Prostate gland (tissue), 2 donors: ENCODE measurements around the gene KCNJ11. TPM values are rescaled to one million over a fixed set of nuclear protein-coding genes. Genes with fewer than 3 reads are reported as not detected.

Source experiments
- DNase-seq: peaks from one replicate; pipeline ENCODE4 v3.0.0-alpha.2; 2019; ENCODE audit warnings: low spot score
- H3K27ac ChIP-seq, 2 donors: fragments of 200-600 bp; sonication (generic); 2 replicates each; pipeline ENCODE4 v1.5.1; 2017 to 2019
- H3K27me3 ChIP-seq: fragments of 200-600 bp; sonication (generic); replicated peaks from 2 replicates; pipeline ENCODE4 v1.5.1; 2019; ENCODE audit not compliant: insufficient read depth
- H3K36me3 ChIP-seq, 2 donors: fragments of 200-600 bp; sonication (generic); 1 replicate in 1 of 2; 2 replicates in 1 of 2; pipeline versions ENCODE4 v1.5.1 to v1.8.1; 2017 to 2019
- H3K4me1 ChIP-seq: fragments of 200-600 bp; sonication (generic); replicated peaks from 2 replicates; pipeline ENCODE4 v1.5.1; 2019
- H3K4me3 ChIP-seq, 2 donors: fragments of 200-600 bp; sonication (generic); 2 replicates each; pipeline ENCODE4 v1.5.1; 2017 to 2019
- H3K9me3 ChIP-seq: fragments of 200-600 bp; sonication (generic); 2 replicates; pipeline ENCODE4 v1.5.1; 2017
- POLR2A ChIP-seq: fragments of 450-650 bp; IDR thresholded peaks from one replicate; pipeline ENCODE4 v1.6.1; 2016; ENCODE audit warnings: antibody characterized with exemption, mild to moderate bottlenecking
- POLR2AphosphoS5 ChIP-seq: sonication (generic); formaldehyde crosslinking; IDR thresholded peaks from one replicate; pipeline ENCODE4 v1.6.1; 2017; ENCODE audit warnings: antibody characterized with exemption
- WGBS: methylation state at CpG from one replicate; pipeline ENCODE4 v1.1.5; 2018; 5-methylcytosine and 5-hydroxymethylcytosine counted together
- intact Hi-C: fragments of 100-400 bp; cut with DNase I; formaldehyde crosslinking; loops from one replicate; pipeline ENCODE4 v1.14.2; 2022
- total RNA-seq, 2 donors: library from RNA; depleted of rRNA; stranded (reverse); fragments of >200 nt; gene quantifications; one replicate each; pipeline ENCODE4 v1.1.0, GENCODE V29; 2016
- TF ChIP-seq, protein P1 (sequence below), 4 experiments: fragments of 200-600 bp in 2 of 4; fragments of 450-650 bp in 2 of 4; sonication (generic) in 2 of 4; IDR thresholded peaks; 1 replicate in 3 of 4; 2 replicates in 1 of 4; pipeline ENCODE4 v1.5.1; 2016 to 2019; ENCODE audit warnings: antibody characterized with exemption in 4 of 4, mild to moderate bottlenecking in 2 of 4, moderate library complexity in 2 of 4

Gene KCNJ11
- total RNA-seq, 2 donors from 2014 or later: 5.5 to 10.3 TPM

DNA sequence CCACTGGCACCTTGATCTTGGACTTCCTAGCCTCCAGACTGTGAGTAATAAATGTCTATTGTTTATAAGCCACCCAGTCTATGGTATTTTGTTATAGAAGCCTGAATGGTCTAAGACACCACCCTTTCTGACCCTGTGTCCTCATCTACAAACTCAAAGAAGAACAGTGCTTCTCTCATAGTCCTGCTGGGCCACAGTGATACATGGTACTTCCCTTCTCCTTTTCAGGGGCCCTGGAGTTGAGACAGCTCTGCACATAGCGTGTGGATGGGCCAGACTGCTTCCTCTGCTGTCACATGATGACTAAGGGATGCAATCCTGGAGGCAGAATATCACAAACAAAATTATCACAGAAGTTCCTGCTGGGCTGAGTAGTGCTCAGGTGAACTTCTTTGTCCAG is 5.0 kb downstream of the KCNJ11 start:
- WGBS: 88% methylated on average over 1 of the region's 1 CpG

DNA sequence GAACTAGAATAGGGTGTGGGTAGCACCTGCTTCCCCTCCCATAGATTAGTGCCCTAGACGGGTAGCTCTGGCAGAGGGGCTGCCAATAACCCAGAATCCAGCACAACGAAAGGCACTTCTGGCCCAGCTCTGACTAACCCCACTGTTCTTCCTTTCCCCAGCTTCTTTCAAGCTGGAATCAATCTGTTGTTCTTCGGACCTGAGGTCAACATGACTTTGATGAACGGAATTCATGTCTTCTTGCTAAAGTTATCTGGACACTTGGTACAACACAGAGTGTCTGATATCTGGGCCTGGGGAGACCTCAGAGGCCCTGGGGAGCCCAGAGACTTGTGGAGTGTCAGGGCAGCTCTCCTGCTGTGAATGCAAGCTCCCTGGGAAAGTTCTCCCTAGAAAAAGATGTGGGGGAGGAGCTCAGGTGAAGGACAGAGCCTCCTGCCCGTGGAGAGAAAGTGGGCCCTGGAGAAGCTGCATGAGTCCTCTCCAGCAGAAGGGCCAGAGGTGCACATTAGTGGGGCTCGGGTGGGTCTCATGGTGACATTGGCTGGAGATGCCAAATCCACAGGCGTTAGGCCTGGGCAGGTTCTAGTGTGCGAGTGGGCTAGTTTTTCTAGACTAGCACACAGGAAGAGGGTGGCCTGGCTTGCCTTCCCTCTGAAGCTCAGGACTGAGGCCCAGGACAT is 6.3 kb downstream of the KCNJ11 start:
- Histone ChIP-seq H3K27me3 (no peaks in the 10 kb centered on the region), H3K4me1 (no peaks in the 10 kb centered on the region), H3K36me3 (no peaks in the 10 kb centered on the region), H3K9me3 (no peaks in the 10 kb centered on the region), H3K4me3 (no peak overlapping the region), H3K27ac (no peak overlapping the region)
- WGBS: 71% methylated on average over 8 of the region's 8 CpGs
- intact Hi-C loops: no loop called here
- TF ChIP-seq, protein P1, sequence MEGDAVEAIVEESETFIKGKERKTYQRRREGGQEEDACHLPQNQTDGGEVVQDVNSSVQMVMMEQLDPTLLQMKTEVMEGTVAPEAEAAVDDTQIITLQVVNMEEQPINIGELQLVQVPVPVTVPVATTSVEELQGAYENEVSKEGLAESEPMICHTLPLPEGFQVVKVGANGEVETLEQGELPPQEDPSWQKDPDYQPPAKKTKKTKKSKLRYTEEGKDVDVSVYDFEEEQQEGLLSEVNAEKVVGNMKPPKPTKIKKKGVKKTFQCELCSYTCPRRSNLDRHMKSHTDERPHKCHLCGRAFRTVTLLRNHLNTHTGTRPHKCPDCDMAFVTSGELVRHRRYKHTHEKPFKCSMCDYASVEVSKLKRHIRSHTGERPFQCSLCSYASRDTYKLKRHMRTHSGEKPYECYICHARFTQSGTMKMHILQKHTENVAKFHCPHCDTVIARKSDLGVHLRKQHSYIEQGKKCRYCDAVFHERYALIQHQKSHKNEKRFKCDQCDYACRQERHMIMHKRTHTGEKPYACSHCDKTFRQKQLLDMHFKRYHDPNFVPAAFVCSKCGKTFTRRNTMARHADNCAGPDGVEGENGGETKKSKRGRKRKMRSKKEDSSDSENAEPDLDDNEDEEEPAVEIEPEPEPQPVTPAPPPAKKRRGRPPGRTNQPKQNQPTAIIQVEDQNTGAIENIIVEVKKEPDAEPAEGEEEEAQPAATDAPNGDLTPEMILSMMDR (IDR thresholded peaks at IDR 0.05): no peak
- TF ChIP-seq POLR2A: no peak
- TF ChIP-seq POLR2AphosphoS5: no peak
- DNase-seq: no peak

More for the DNA sequence above, 5.0 kb downstream of the KCNJ11 start:
- no peak for DNase-seq
- Histone ChIP-seq H3K4me1 (no peaks in the 10 kb centered on the region), H3K4me3 (no peak overlapping the region), H3K36me3 (no peaks in the 10 kb centered on the region), H3K27me3 (no peaks in the 10 kb centered on the region), H3K27ac (no peak overlapping the region), H3K9me3 (no peaks in the 10 kb centered on the region)
- no peak for TF ChIP-seq POLR2A
- no peak for TF ChIP-seq POLR2AphosphoS5
- TF ChIP-seq, protein P1 (IDR thresholded peaks at IDR 0.05): no peak
- intact Hi-C loops: no loop called here

DNA sequence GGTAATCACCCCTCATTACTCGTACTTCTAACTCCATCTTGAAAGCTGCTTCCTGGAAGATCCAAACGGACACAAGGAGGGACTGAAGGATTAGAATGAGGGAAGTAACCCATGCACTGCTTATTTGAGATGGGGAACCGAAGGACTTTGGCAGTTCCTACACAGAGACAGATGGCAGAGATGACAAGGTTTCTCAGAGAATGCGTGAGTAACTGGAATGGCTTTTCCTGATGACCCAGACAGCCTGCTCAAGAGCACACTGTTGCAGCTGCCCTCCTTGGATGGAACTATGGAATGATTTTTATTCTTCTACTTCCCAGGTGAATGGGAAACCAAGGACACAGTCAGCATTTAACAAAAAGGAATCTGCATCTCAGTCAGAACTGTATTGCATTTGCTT is 7.3 kb downstream of the KCNJ11 start:
- Histone ChIP-seq H3K9me3 (no peaks in the 10 kb centered on the region), H3K36me3 (no peaks in the 10 kb centered on the region), H3K27me3 (no peaks in the 10 kb centered on the region), H3K27ac (no peak overlapping the region), H3K4me1 (no peaks in the 10 kb centered on the region), H3K4me3 (no peak overlapping the region)
- TF ChIP-seq, protein P1 (IDR thresholded peaks at IDR 0.05): no peak
- TF ChIP-seq POLR2A: no peak
- no peak for TF ChIP-seq POLR2AphosphoS5
- WGBS: 77% methylated on average over 4 of the region's 4 CpGs
- no peak for DNase-seq
- intact Hi-C loops: no loop called here

DNA sequence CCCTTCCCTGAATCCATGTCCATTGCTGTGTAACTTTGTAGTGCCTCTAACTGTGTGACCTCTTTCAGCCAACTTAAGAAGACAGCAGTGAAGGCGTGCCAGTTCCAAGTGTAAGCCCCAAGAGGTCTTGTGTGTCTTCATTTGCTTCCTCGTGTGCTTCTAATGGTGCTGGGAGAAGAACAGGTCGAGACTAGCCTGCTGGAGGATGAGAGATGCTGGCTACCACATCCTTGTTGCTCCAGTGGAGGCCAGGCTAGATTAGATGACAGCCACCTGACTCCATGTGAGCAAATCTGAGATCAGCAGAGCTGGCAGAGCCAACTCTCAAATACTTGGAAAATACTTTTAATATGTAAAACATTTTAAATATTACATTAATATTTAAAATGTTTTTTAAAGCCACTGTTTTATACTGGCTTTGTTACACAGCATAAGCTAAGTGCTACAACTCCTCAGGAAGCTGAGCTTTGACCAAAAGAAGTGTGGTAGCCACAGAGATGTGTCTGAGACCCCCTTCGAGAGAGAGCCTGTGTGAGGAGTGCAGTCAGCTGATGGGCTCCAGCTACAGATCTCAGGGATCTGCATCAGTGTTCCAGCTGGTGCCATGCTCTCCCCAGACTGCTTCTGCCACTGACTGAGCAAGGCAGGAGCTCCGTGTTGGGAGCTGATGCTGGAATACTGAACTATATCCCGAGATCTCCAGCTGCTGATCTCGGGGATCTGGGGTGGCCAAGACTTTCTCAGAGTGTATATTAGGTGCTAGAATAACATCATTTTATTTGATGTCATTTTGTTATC is 8.9 kb downstream of the KCNJ11 start:
- TF ChIP-seq, protein P1 (IDR thresholded peaks at IDR 0.05): no peak
- TF ChIP-seq POLR2AphosphoS5: no peak
- Histone ChIP-seq H3K4me1 (no peaks in the 10 kb centered on the region), H3K27ac (no peak overlapping the region), H3K9me3 (no peaks in the 10 kb centered on the region), H3K4me3 (no peak overlapping the region), H3K36me3 (no peaks in the 10 kb centered on the region), H3K27me3 (no peaks in the 10 kb centered on the region)
- DNase-seq: no peak
- 84% methylated on average over 7 of the region's 7 CpGs for WGBS
- intact Hi-C loops: no loop called here
